ENCODE data around the gene ALDH3A2.

GRCh38 chr17:19656336-19656735, 7.8 kb downstream of the ALDH3A2 start:
- TF ChIP-seq CTCF (conservative IDR thresholded peaks at IDR 0.05 in 1 of 2, IDR thresholded peaks at IDR 0.05 in 1 of 2; ENCODE audit: extremely low read depth in 1 of 2, insufficient read depth in 1 of 2, low read depth in 1 of 2, low read length in 2 of 2) (no peak), EZH2 (IDR thresholded peaks at IDR 0.05; ENCODE audit: borderline replicate concordance, low read length) (no peak)
